DMS114 treated with DMSO at 0.1 percent for 48 hours (cell line): Measurements from ENCODE around the gene SPDEF.
A peak's percentile ranks its signal among the peaks of the same experiment; 100 is the strongest.

ENCODE experiments used
- DNase-seq: peaks from one replicate; lab custom pipeline; 2025; ENCODE audit not compliant: unreplicated experiment; lab: John Stamatoyannopoulos, UW

The SPDEF gene

DNA sequence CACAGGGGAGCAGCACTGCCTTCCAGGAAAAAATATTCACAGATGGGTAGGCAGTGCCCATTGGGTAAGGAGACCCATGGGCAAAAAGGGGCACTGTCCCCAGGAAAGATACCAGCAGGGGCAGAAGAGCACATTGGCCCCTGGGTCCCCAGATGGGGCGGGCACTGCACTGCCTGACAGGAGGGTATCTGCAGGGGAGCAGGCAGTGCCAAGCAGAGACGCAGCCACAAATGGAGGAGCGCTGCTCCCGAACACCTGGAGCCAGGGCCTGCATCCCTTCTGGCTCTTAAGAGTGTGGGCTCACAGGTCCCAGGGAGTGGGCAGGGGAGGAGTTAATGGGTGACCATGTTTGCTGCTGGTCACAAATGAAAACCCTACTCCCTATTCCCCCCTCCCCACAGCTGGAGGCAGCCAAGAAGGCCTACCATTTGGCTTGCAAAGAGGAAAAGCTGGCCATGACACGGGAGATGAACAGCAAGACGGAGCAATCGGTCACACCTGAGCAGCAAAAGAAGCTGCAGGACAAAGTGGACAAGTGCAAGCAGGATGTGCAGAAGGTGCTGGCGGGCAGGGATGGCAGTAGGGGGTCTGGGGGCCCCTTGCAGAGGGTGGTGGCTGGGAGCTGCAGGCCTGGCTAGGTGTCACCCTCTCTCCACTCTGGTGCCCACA is 27.0 kb downstream of the SPDEF start:
- no peak for DNase-seq

DNA sequence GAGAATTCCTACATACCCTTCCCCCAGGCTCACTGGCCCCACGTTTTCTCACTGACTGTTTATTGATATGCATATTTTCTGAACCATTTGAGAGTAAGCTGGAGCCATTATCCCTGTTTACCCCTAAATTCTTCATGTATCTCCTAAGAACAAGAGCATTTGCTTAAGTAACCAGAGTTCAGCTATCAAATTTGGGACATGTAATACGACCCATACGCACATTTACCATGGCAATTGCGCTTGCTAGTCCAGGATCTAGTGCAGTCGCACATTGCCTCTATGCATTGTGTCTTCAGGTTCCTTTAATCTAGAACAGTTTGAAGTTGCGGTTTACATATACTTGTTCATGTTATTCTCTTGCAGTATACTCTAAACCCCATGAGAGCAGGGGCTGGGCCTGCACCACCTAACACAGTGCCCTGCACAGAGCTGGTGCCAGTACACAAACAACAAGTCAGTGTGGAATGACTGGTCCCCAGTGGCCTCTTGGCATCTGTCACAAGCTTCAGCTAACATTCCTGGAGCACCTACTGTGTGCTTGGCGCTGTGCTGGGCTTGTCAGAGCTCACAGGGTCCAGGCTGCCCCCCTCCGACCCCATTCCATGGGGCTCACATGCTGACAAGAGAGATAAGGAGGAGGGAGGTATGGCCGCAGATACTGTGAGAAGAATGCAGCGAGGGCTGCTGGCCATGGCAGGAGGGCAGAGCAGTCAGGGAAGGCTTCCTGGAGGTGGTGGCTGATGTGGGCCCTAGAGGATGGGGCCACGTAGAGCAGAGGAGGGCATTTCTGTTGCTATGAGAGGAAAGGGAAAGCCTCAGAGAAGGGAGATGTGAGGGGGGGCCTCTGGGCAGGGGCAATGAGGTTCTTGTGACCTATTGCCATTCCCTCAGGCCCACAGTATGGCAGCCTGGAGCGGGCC is 28.1 kb downstream of the SPDEF start:
- DNase-seq, result no peak

DNA sequence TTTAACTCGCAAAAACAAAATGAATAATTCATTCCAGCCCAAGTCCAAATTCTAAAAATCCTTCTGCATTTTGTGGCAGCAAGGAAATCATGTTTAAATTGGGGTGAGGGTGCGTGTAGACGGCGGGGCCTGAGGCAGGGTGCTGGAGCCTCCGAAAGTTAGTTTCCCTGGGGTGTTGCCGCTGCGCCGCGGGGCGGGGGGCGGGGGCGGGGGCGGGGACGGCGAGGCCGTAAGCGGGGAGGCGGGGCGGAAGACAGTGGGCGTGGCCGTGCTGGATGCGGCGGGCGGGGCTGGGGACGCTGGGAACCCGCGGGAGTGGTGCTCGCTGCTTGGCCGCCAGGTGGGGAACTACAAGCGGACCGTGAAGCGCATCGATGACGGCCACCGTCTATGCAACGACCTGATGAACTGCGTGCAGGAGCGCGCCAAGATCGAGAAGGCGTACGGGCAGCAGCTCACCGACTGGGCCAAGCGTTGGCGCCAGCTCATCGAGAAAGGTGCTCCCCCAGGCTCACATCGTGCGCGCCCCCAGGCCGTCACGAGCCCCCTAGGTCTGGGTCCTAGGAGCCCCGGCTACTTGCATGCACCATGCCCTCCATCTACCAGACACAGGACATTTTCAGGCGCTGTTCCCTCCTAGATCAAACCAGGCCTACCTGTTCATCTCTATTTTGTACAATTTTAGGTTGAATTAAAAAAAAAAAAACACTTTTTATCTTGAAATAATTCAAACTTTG is 29.0 kb downstream of the SPDEF start:
- peak; percentile 93 for DNase-seq

DNA sequence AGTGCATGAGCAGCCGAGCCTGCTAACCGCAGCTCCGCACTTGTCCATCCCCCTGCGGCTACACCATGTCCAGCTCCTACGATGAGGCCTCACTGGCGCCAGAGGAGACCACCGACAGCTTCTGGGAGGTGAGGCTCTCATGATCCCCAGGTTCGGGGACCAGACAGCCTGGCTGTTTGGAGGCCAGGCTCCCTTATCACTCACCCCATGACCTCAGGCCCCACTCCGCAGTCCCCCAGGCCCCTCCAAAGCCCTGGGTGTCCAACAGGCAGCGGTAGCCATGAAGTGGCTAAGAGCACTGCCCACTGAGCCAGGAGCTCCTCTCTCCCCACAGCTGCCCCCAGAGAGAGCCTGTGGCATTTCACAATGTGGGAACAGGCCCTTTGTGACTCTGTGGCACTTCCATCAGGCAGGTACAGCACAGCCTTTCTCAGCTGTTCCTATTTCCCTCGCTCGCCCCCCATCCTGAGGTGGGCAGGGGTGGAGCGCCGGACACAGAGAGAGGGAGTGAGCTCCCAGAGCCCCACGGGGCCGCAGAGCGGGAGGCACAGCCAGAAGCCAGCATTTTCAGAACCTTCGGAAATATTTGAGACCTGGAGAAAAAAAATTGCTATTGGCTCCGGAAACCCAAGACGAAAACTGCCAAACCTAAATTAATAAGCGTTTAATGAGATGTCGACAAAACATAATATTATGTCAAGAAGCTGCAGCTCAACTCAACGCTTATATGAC is 29.7 kb downstream of the SPDEF start:
- no peak for DNase-seq

DNA sequence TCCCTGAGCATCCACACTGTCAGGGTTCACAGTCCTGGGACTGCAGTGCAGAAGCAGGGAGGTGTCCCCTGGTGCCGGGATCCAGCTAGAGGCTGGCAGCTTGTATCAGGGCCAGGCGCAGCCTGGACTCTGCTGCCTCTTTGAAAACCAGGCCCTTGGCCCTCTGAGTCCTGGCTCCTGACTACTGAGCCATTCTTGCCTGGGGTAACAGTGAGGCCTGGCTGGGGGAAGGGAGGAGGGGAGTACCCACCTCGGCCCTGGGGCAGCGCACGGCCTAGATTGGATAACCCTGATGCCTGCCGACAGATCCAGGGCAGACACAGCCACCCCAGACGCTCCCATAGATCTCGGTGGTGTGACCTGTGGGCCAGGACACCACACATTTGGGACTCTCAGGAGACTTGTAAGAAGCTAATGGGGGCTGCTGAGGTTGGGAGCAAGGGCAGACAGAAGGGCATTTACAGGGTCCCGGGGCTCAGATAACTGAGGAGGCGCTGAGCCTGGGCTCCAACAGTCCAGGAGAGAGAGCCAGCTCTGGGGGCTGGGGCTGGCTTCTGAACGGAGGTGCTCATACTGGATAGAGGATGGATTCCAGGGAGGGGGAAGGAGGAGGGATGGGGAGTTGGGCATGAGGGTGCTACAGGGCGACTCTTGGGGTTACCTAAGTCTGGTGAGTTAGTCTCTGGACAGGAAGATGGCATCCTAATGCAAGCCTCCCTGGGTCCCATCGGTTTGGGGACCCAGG is 30.5 kb downstream of the SPDEF start:
- no peak for DNase-seq

DNA sequence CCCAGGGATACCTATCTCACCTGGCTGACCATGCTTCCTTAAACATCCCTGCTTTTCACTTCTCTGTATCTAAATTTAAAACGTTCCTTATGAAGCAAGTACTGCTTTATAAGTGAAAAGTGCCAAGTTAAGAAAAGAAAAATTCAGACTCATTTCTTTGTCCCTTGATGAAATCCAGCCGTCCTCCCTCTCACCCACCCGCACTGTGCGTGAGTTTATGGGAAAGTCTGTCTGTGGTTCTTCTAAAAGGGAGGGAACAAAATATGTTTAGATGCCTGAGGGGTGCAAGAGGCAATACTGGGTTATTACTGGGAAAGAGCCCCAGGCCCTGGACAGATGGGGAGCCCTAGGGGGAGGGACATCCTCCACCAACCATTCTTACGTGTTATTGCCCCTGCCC is 31.2 kb downstream of the SPDEF start:
- no peak for DNase-seq

DNA sequence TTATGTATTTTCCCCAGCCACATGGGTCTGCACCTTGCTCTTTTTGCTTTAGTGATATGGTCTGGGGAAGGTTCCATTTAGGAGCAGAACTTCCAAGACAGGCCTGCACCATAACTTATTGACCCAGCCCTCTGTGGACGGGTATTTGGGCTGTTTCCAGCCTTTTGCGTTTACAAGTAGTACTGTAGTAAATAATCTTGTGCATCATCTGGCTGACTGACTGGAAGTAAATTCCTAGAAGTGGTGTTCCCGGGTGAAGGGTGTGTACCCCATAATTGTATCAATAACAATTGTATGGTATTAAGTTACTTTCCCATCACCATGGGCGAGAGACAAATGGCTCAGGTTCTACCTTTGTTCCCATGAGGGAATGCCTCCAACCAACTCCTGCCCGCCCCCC is 31.6 kb downstream of the SPDEF start:
- DNase-seq, result no peak

DNA sequence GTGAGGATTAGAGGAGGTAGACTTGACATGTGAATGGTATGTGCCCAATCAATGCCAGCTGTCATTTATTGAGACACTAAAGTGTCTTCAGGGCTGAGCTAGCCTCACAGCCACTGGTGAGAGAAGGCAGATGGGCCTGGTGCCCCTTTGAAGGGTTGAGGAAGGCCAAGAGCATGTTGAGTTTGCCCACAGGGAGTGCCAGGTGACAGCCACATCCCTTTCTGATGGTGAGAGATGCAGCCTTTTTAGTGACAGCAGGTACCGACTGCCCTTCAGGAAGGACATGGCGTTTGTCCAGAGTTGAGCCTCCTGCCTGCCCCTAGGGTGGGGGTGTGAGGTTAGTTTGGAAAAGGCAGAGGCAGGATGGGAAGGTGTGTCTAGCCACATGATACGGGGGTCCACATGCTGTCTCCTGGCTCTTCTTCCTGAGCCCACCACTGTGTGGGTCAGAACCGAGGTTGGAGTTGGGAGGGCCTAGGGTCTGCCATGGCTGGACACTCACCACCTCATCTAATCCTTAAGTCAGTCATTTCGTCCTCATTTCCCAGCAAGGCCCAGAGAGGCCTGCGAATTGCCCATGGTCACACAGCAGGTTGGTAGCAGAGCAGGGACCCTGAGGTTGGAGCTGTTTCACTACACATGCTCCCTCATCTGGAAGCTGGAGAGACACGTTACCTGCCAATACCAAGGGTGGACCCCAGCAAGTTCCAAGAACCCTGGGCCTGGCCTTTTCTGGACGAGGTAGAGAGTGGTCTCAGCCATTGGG is 32.5 kb downstream of the SPDEF start:
- no peak for DNase-seq

DNA sequence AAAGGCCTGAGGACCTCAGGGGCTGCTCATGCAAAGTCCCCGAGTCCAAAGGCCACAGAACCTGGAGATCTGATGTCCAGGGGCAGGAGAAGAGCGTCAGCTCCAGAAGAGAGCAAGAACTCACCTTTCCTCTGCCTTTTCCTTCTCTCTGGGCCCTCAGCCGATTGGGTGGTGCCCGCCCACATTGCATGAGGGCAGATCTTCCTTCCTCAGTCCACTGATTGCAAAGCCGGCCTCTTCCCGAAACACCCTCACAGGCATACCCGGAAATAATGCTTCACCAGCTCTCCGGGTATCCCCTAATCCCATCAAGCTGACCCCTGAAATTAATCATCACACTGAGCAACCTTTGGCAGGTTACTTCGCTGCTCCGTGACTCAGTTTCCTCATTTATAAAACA is 33.4 kb downstream of the SPDEF start:
- no peak for DNase-seq

DNA sequence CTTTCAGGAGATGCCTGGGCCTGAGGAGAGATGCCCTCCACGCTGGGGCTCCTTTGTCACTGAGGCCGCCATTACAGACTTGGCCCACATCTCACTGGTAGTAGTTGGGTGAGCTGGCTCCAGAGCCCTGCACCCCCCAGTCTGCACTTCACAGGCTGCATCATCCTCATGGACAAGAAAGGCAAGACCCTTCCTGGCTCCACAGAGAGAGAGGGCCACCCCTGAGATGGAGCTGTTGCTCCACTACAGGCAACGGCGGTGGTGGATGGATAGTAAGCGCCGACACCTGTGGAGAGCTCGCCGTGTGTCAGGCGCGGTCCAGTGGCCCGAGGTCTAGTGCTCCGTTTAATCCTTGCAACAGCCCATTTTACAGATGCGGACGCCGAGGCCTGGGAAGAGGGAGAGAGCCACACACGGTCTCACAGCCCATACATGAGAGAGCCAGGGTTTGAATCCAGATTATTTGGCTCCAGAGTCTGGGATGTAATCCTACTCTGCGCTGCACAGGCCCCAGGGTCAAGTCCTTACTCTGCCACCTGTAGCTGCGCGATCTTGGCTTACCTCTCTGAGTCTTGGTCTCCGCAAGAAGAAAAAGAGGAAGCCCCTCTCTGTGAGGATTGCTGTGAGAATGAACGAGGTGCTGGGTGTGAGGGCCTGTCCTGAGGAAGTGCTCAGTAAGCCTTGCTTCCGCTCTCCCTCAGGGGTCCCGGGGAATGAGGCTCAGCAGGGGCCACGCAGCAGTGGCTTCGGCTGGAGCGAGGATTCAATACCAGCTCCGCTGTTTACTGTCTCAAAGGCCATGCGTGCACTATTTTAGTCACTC is 34.5 kb downstream of the SPDEF start:
- DNase-seq, result no peak

DNA sequence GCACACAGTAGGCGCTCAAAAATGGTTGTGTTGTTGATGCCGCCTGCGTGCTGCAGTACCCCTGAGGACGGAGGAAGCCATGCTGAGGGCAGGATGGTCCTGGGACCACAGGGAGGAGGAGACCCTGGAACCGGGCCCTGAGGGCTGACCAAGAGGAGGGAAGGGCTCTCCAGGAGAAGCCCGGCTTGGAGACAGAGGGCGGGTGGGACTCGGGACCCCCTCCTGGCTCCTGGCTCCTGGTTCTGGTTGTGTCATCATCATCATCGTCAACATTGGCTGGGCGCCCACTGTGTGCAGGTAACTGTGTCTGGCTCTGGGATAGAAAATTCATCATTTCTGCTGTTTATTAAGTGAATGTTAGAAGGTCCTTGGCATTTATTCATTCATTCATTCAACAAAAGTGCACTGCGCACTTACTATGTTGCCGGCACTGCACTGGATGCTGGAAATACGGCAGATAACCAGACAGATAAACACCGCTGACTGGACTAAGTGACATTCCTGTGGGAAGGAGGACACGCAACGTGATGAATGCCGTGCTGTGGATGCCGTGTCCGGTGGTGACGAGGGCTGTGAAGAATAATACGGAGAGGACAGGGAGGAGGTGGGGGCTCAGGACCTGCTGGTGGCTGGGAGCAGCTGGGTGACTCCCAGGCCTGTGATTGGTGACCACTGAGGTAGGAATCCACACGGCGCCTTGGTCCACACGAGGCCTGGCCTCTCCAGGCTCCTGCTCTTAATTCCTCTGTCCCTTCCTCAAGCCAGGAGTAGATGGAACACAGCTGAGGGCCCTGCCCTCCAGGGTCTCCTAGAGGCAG is 35.3 kb downstream of the SPDEF start:
- DNase-seq, result no peak

DNA sequence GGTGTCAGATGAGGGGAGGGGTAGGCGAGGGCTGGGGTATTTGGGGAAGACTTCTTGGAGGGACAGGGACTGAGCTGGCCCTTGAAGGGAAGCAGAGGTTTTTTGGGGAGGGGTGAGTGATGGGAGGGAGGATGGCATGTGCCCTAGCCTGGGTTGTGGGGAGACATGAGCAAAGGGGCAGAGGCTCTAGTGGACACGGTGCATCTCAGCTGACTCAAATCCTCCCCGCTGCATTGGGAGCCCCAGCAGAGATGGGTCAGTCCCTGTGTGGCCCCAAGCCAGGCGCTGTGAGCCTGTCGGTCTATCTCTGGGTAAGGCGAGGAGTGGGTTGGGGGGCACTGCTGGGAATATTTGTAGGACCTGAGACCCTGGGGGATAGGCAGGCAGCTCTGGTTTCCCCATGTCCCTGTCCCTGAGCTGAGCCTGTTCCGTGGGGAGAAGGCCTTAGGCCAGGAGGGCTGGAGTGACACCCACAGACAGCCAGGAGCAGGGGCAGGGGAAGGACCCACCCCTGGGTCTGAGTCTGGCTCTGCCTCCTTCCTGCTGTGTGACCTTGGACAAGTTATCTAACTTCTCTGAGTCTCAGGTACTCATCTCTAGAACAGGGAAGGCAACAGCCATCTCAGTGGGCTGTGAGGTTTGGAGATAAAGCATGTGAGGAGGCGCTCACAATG is 36.0 kb downstream of the SPDEF start:
- no peak for DNase-seq

DNA sequence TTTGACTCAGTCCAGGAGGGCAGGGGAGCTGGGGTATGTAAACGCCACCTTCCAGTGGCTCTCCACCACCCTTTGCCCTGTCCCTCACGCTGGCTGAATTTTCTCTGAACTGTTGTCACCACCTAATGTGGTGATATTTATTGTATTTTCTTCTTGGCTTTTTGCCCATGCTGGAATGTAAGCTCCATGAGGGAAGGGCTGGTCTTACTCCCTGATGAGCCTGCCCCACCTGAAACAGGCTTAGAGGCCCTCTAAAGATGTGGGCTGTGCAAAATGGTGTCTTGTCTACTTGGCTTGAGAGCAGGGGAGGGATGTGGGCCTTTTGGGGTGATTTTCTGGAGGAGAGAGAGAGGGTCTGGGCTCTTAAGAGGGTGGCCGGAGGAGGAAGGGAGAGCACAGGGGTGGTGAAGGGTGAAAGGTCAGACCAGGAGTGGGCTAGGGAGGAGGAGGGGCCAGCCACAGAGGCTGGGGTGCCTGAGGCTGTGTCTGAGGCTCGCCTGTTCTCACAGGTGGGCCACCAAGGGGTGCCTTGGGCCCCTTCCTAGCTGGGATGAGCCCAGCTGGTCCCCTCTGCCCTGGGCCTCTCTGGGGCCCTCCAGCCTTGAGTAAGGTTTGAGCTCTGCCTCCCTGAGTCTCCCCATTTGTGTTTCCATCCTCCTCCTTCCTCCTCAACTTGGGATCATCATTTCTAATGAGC is 37.3 kb downstream of the SPDEF start:
- no peak for DNase-seq

DNA sequence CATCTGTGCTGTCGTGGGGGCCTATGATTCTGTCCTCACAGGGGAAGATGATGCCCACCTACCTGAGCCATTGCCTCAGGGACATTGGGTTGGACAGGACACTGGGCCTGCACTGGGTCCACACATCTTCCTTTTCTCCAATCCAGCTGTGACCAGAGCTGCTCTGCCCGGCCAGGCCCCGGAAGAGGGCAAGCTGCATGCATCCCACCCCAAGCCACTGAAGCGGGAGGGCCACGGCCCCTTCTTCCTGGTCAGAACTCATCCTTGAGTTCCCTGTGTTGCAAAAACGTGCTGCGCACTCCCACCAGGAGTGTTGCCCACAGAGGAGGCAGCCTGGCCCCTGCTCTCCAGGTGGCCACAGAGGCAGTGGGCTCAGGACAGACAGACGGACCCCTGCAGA is 38.2 kb downstream of the SPDEF start:
- no peak for DNase-seq

DNA sequence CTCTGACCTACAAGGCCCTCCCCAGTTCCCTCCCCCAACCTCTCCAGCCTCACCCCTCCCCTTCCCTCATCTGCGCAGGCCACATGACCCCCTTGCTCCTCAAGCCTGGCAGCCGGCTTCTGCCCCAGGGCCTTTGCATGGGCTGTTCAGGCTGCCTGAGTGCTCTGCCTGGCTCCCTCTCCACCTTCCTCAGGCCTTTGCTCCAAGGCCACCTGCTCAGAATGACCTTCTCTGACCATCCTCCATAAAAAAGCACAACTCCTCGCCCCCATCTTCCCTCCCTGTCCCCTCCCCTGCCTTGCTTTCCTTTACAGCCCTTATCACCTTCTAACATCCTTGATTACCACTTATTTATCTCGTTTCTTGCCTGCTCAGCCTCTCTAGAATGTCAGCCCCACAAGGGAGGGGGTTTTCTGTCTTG is 38.7 kb downstream of the SPDEF start:
- no peak for DNase-seq

DNA sequence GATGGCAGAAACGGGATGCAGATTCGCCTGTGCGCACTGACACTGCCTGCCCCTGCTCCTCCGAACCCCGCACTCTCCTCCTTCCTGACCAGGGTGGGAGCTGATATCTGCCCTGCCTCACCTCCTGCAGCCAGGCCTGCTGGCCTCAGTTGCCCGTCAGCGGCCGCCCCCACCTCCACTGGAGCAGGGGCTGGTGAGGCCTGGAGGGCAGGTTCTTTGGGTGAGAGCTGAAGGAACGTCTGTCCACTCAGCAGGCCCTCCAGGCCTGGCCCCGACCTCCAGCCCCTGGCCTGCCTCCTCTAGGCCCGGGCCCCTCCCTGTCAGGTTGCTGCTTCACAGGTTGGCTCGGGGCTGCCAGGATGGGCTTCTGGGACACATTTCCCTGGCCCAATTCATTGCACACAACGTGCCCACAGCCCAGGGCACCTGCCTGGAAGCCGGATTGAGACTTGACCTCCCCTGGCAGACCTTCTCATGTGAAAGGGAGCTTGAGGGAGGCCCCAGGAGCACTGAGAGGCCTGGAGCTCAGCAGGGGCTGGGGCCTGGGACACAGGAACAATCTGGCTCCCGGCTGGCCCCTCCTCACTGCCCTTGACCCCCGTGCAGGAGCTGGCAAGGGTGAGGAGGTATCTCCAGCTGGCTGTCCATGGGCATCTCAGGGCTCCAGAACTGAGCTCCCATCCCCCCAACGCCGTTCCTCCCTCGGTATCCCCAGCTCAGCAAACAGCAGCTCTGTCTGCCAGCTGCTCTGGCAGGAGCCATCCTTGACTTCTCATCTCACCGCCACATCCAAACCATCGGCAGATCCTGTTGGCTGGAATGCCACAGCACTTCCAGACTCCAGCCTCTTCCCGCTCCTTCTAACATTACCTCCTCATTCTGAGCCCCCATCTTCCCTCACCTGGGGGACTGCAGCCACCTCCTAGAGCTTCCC is 39.5 kb downstream of the SPDEF start:
- DNase-seq, result no peak
